PFSK-1 (cell line): ENCODE data around the gene MTG2.

ENCODE experiments used
- FOXP2 ChIP-seq: optimal IDR thresholded peaks from 2 replicates; pipeline ENCODE3; 2011; ENCODE audit warnings: borderline replicate concordance, control low read depth, inconsistent platforms; ENCODE audit not compliant: insufficient read depth; ENCODE audit errors: extremely low read length, extremely low read depth
- POLR2AphosphoS5 ChIP-seq: IDR thresholded peaks from 2 replicates; pipeline ENCODE4 v1.6.1; 2012; ENCODE audit warnings: low read depth, mild to moderate bottlenecking, control low read depth, low read length, moderate library complexity
- REST ChIP-seq, 2 experiments: IDR thresholded peaks; 2 replicates each; pipeline versions ENCODE4 v1.6.1 to v1.8.0; 2011 to 2012; ENCODE audit warnings: low read depth in 2 of 2, low read length in 2 of 2, control low read depth in 1 of 2, inconsistent platforms in 1 of 2, mild to moderate bottlenecking in 1 of 2, moderate library complexity in 1 of 2; ENCODE audit not compliant: insufficient read depth in 1 of 2
- SIN3A ChIP-seq: IDR thresholded peaks from 2 replicates; pipeline ENCODE4 v1.6.1; 2012; ENCODE audit warnings: mild to moderate bottlenecking, low read length, moderate library complexity, borderline replicate concordance; ENCODE audit not compliant: insufficient read depth
- TAF1 ChIP-seq: IDR thresholded peaks from 2 replicates; pipeline ENCODE4 v1.6.1; 2012; ENCODE audit warnings: low read length, control low read depth, borderline replicate concordance; ENCODE audit not compliant: insufficient read depth

Gene MTG2

GRCh38 chr20:62159052-62159451 lies 23.8 kb upstream of the MTG2 start:
- TF ChIP-seq TAF1 (no peak), SIN3A (no peak), FOXP2 (no peak), POLR2AphosphoS5 (no peak), REST (IDR thresholded peaks at IDR 0.05; ENCODE audit: insufficient read depth in 1 of 2, low read depth in 2 of 2, low read length in 2 of 2) (no peak)

GRCh38 chr20:62159839-62160238 lies 23.0 kb upstream of the MTG2 start:
- TF ChIP-seq FOXP2, result no peak
- no peak for TF ChIP-seq REST (IDR thresholded peaks at IDR 0.05; ENCODE audit: insufficient read depth in 1 of 2, low read depth in 2 of 2, low read length in 2 of 2)
- no peak for TF ChIP-seq SIN3A
- TF ChIP-seq TAF1, result no peak
- no peak for TF ChIP-seq POLR2AphosphoS5

GRCh38 chr20:62160253-62160652 lies 22.6 kb upstream of the MTG2 start:
- TF ChIP-seq SIN3A, result no peak
- no peak for TF ChIP-seq FOXP2

- TF ChIP-seq SIN3A (no peak), TAF1 (no peak), REST (IDR thresholded peaks at IDR 0.05; ENCODE audit: insufficient read depth in 1 of 2, low read depth in 2 of 2, low read length in 2 of 2) (no peak), POLR2AphosphoS5 (no peak), FOXP2 (no peak)
Observed at GRCh38 chr20:62160876-62161275, 22.0 kb upstream of the MTG2 start.

GRCh38 chr20:62161347-62161746 lies 21.5 kb upstream of the MTG2 start:
- no peak for TF ChIP-seq POLR2AphosphoS5
- no peak for TF ChIP-seq TAF1
- no peak for TF ChIP-seq FOXP2
- TF ChIP-seq SIN3A, result no peak
- TF ChIP-seq REST (IDR thresholded peaks at IDR 0.05; ENCODE audit: insufficient read depth in 1 of 2, low read depth in 2 of 2, low read length in 2 of 2), result no peak
